CD14-positive monocyte (primary cell): ENCODE data around the gene GLS. TPM values are rescaled to one million over a fixed set of nuclear protein-coding genes. Genes with fewer than 3 reads are reported as not detected.

Experiments used
- DNase-seq, 3 donors: peaks; one replicate each; pipeline ENCODE4 v3.0.0-alpha.2; 2011 to 2022
- H2AFZ ChIP-seq: 2 replicates; pipeline ENCODE4 v1.6.0; 2012; ENCODE audit warnings: mild to moderate bottlenecking, low read depth, low read length, inconsistent platforms; ENCODE audit not compliant: insufficient read depth, poor library complexity, severe bottlenecking
- H3K27ac ChIP-seq, 2 donors: 1 replicate in 1 of 2; 2 replicates in 1 of 2; pipeline ENCODE4 v1.5.1; 2012 to 2013; ENCODE audit warnings: low read length in 2 of 2, control low read depth in 1 of 2, inconsistent platforms in 1 of 2, low read depth in 1 of 2, mild to moderate bottlenecking in 1 of 2
- H3K27me3 ChIP-seq, 2 donors: one replicate each; pipeline versions ENCODE4 v1.6.0 to v1.6.1; 2011 to 2013; ENCODE audit warnings: low read length in 2 of 2; ENCODE audit not compliant: control insufficient read depth in 2 of 2, insufficient read depth in 2 of 2
- H3K36me3 ChIP-seq, 2 donors: replicated peaks in 1 of 2; 1 replicate in 1 of 2; 2 replicates in 1 of 2; pipeline versions ENCODE4 v1.5.1 to v1.6.1; 2012 to 2013; ENCODE audit warnings: low read length in 2 of 2, control low read depth in 1 of 2, inconsistent platforms in 1 of 2, mild to moderate bottlenecking in 1 of 2; ENCODE audit not compliant: insufficient read depth in 2 of 2, control insufficient read depth in 1 of 2
- H3K4me1 ChIP-seq, 2 donors: 1 replicate in 1 of 2; 2 replicates in 1 of 2; pipeline versions ENCODE4 v1.5.1 to v1.6.1; 2012 to 2013; ENCODE audit warnings: low read length in 2 of 2, control low read depth in 1 of 2, inconsistent platforms in 1 of 2, mild to moderate bottlenecking in 1 of 2, moderate library complexity in 1 of 2; ENCODE audit not compliant: insufficient read depth in 2 of 2, control insufficient read depth in 1 of 2
- H3K4me2 ChIP-seq: replicated peaks from 2 replicates; pipeline ENCODE3; 2012; ENCODE audit warnings: low read length, moderate library complexity, mild to moderate bottlenecking; ENCODE audit not compliant: poor library complexity, severe bottlenecking; ENCODE audit errors: extremely low read depth
- H3K4me3 ChIP-seq, 3 experiments: fragments of 200-600 bp in 1 of 3; sonication (generic) in 1 of 3; replicated peaks in 1 of 3; 1 replicate in 2 of 3; 2 replicates in 1 of 3; pipeline ENCODE4 v1.5.1; 2011 to 2013; ENCODE audit warnings: low read length in 3 of 3, mild to moderate bottlenecking in 3 of 3, control low read depth in 2 of 3, low read depth in 2 of 3, inconsistent platforms in 1 of 3, moderate library complexity in 1 of 3
- H3K79me2 ChIP-seq: 2 replicates; pipeline ENCODE4 v1.6.0; 2012; ENCODE audit warnings: mild to moderate bottlenecking, control low read depth, inconsistent platforms, low read length, moderate library complexity; ENCODE audit not compliant: insufficient read depth
- H3K9ac ChIP-seq: 2 replicates; pipeline ENCODE4 v1.6.0; 2017; ENCODE audit warnings: low read length, mild to moderate bottlenecking; ENCODE audit not compliant: insufficient read depth, poor library complexity, severe bottlenecking
- H3K9me3 ChIP-seq, 2 donors: replicated peaks in 1 of 2; 1 replicate in 1 of 2; 2 replicates in 1 of 2; pipeline versions ENCODE4 v1.5.1 to v1.6.1; 2012 to 2013; ENCODE audit warnings: low read length in 2 of 2, control low read depth in 1 of 2; ENCODE audit not compliant: control insufficient read depth in 1 of 2, insufficient read depth in 1 of 2
- H4K20me1 ChIP-seq: 2 replicates; pipeline ENCODE4 v1.6.0; 2012; ENCODE audit warnings: mild to moderate bottlenecking, low read length, control low read depth, moderate library complexity; ENCODE audit not compliant: insufficient read depth
- H3K27ac Mint-ChIP-seq, 7 donors: one replicate each; pipeline ENCODE4 v1.8.0; 2020; ENCODE audit warnings: mild to moderate bottlenecking in 7 of 7, mixed read lengths in 7 of 7, moderate library complexity in 6 of 7, inconsistent platforms in 2 of 7
- H3K27me3 Mint-ChIP-seq, 3 donors: one replicate each; pipeline ENCODE4 v1.8.0; 2021 to 2022; ENCODE audit warnings: low read depth in 3 of 3, mild to moderate bottlenecking in 3 of 3, mixed read lengths in 3 of 3, moderate library complexity in 3 of 3, inconsistent platforms in 1 of 3
- H3K36me3 Mint-ChIP-seq, 2 donors: one replicate each; pipeline ENCODE4 v1.8.0; 2020; ENCODE audit warnings: mixed read lengths in 2 of 2, inconsistent platforms in 1 of 2, mild to moderate bottlenecking in 1 of 2
- H3K4me1 Mint-ChIP-seq: one replicate; pipeline ENCODE4 v1.8.0; 2020; ENCODE audit warnings: mild to moderate bottlenecking, mixed read lengths
- H3K4me3 Mint-ChIP-seq, 2 donors: one replicate each; pipeline ENCODE4 v1.8.0; 2020; ENCODE audit warnings: mild to moderate bottlenecking in 2 of 2, mixed read lengths in 2 of 2, moderate library complexity in 1 of 2
- H3K9me3 Mint-ChIP-seq, 7 donors: one replicate each; pipeline ENCODE4 v1.8.0; 2020 to 2022; ENCODE audit warnings: mixed read lengths in 7 of 7, mild to moderate bottlenecking in 6 of 7, moderate library complexity in 6 of 7, inconsistent platforms in 2 of 7
- CTCF ChIP-seq: fragments of 200-600 bp; IDR thresholded peaks from one replicate; pipeline ENCODE4 v1.8.0; 2022; ENCODE audit warnings: antibody characterized with exemption, mild to moderate bottlenecking
- WGBS: methylation state at CpG from one replicate; pipeline ENCODE4 v1.1.5; 2013; ENCODE audit warnings: missing lambda C conversion rate; ENCODE audit not compliant: insufficient coverage; 5-methylcytosine and 5-hydroxymethylcytosine counted together
- intact Hi-C, 2 donors: fragments of 100-400 bp; cut with micrococcal nuclease; formaldehyde crosslinking; loops; one replicate each; pipeline versions ENCODE4 v1.15.0 to v1.15.1; 2023
- polyA plus RNA-seq, 3 donors: library from polyadenylated mRNA; depleted of rRNA in 1 of 3; unstranded in 2 of 3; stranded (reverse) in 1 of 3; fragments of 300-500 nt in 2 of 3; fragments of >200 nt in 1 of 3; fragmentation: Illumina TruSeq in 2 of 3; gene quantifications; 1 replicate in 2 of 3; 2 replicates in 1 of 3; pipeline ENCODE4 v1.2.3, GENCODE V29; 2012 to 2021

The GLS gene
- polyA plus RNA-seq, 3 donors = 6.0 to 29.5 (median 9.0) TPM

- Histone ChIP-seq H2AFZ (no peak overlapping the region), H4K20me1 (no peaks in the 10 kb centered on the region), H3K4me3 (no peak overlapping the region), H3K79me2 (no peaks in the 10 kb centered on the region), H3K36me3 (peaks cover 0 to 12% of the 10 kb centered on the region in 2 donors), H3K4me1 (no peaks in the 10 kb centered on the region), H3K27ac (no peak overlapping the region), H3K9me3 (no peaks in the 10 kb centered on the region), H3K9ac (no peak overlapping the region), H3K4me2 (no peak overlapping the region), H3K27me3 (no peaks in the 10 kb centered on the region)
- peaks cover 8 to 14% of the 10 kb centered on the region in 2 donors for H3K36me3 Mint-ChIP-seq
- no peaks in the 10 kb centered on the region for H3K27me3 Mint-ChIP-seq
- DNase-seq = no peak
- intact Hi-C loops = no loop called here
- H3K27ac Mint-ChIP-seq = no peak overlapping the region
- no peak overlapping the region for H3K4me3 Mint-ChIP-seq
- peaks cover 3% of the 10 kb centered on the region for H3K4me1 Mint-ChIP-seq
- no CpG with 5 or more reads among the region's 1 CpG for WGBS
- H3K9me3 Mint-ChIP-seq = no peaks in the 10 kb centered on the region
- no peak for TF ChIP-seq CTCF
Observed at GRCh38 chr2:190938771-190939335, 58.2 kb downstream of the GLS start.

- Mint-ChIP-seq H3K27me3 (no peaks in the 10 kb centered on the region), H3K9me3 (no peaks in the 10 kb centered on the region), H3K27ac (no peak overlapping the region), H3K4me1 (peaks cover 3% of the 10 kb centered on the region), H3K36me3 (peaks cover 6% of the 10 kb centered on the region in 2 donors), H3K4me3 (no peak overlapping the region)
- no CpG with 5 or more reads among the region's 1 CpG for WGBS
- H3K79me2 ChIP-seq = no peaks in the 10 kb centered on the region
- H3K4me3 ChIP-seq = no peak overlapping the region
- TF ChIP-seq CTCF = no peak
- no peak overlapping the region for H3K4me2 ChIP-seq
- H4K20me1 ChIP-seq = no peaks in the 10 kb centered on the region
- H3K36me3 ChIP-seq = peaks cover 0 to 4% of the 10 kb centered on the region in 2 donors
- no peaks in the 10 kb centered on the region for H3K27me3 ChIP-seq
- no peak overlapping the region for H3K27ac ChIP-seq
- H2AFZ ChIP-seq = no peak overlapping the region
- H3K9me3 ChIP-seq = no peaks in the 10 kb centered on the region
- DNase-seq = no peak
- no peaks in the 10 kb centered on the region for H3K4me1 ChIP-seq
- H3K9ac ChIP-seq = no peak overlapping the region
- intact Hi-C loops = no loop called here
Observed at GRCh38 chr2:190940454-190940853, 59.8 kb downstream of the GLS start.
